Keratinocyte (primary cell): Measurements from ENCODE around the gene DDX5. TPM values are rescaled to one million over a fixed set of nuclear protein-coding genes. Genes with fewer than 3 reads are reported as not detected.

Experiments used
- DNase-seq: peaks from one replicate; pipeline ENCODE4 v3.0.0-alpha.2; 2011; ENCODE audit warnings: low read depth, missing footprints, low spot score
- FAIRE-seq: peaks from 2 replicates; lab custom pipeline; 2011; peaks lifted over from hg19 to GRCh38; lab: Jason Lieb, UNC
- H2AFZ ChIP-seq: 2 replicates; pipeline ENCODE4 v1.6.0; 2012; ENCODE audit warnings: low read length, control low read depth, inconsistent platforms; ENCODE audit not compliant: control insufficient read depth
- H3K27ac ChIP-seq: 2 replicates; pipeline ENCODE4 v1.5.1; 2011; ENCODE audit warnings: low read length; ENCODE audit not compliant: control insufficient read depth, insufficient read depth
- H3K27me3 ChIP-seq: 3 replicates; pipeline ENCODE4 v1.6.0; 2011; ENCODE audit warnings: low read length; ENCODE audit not compliant: control insufficient read depth, insufficient read depth; ENCODE audit errors: extremely low read depth
- H3K36me3 ChIP-seq, 2 experiments: 2 replicates in 1 of 2; 3 replicates in 1 of 2; pipeline ENCODE4 v1.5.1; 2011; ENCODE audit warnings: low read length in 2 of 2, mild to moderate bottlenecking in 1 of 2; ENCODE audit not compliant: control insufficient read depth in 2 of 2, insufficient read depth in 2 of 2; ENCODE audit errors: extremely low read depth in 1 of 2
- H3K4me1 ChIP-seq: 3 replicates; pipeline ENCODE4 v1.5.1; 2011; ENCODE audit warnings: low read length; ENCODE audit not compliant: control insufficient read depth, insufficient read depth; ENCODE audit errors: extremely low read depth
- H3K4me2 ChIP-seq: 3 replicates; pipeline ENCODE4 v1.6.0; 2011; ENCODE audit warnings: low read depth, low read length; ENCODE audit not compliant: control insufficient read depth, insufficient read depth; ENCODE audit errors: extremely low read depth
- H3K4me3 ChIP-seq, 3 experiments: fragments of 200-600 bp in 1 of 3; sonication (generic) in 1 of 3; 2 replicates in 2 of 3; 3 replicates in 1 of 3; pipeline ENCODE4 v1.5.1; 2011 to 2016; ENCODE audit warnings: low read length in 3 of 3, mild to moderate bottlenecking in 3 of 3, control low read depth in 2 of 3, inconsistent platforms in 1 of 3, low read depth in 1 of 3, mixed read lengths in 1 of 3, mixed run types in 1 of 3, moderate library complexity in 1 of 3; ENCODE audit not compliant: control insufficient read depth in 2 of 3, insufficient read depth in 2 of 3; ENCODE audit errors: extremely low read depth in 1 of 3
- H3K79me2 ChIP-seq: 2 replicates; pipeline ENCODE4 v1.6.0; 2012; ENCODE audit warnings: low read length; ENCODE audit not compliant: control insufficient read depth, insufficient read depth
- H3K9ac ChIP-seq: 3 replicates; pipeline ENCODE4 v1.6.0; 2011; ENCODE audit warnings: low read length; ENCODE audit not compliant: control insufficient read depth, insufficient read depth; ENCODE audit errors: extremely low read depth
- H3K9me1 ChIP-seq: 3 replicates; pipeline ENCODE4 v1.6.0; 2011; ENCODE audit warnings: low read length; ENCODE audit not compliant: control insufficient read depth, insufficient read depth; ENCODE audit errors: extremely low read depth
- H3K9me3 ChIP-seq: 2 replicates; pipeline ENCODE4 v1.5.1; 2012; ENCODE audit warnings: low read depth, low read length; ENCODE audit not compliant: control insufficient read depth
- H4K20me1 ChIP-seq: 3 replicates; pipeline ENCODE4 v1.6.0; 2011; ENCODE audit warnings: low read length; ENCODE audit not compliant: control insufficient read depth, insufficient read depth; ENCODE audit errors: extremely low read depth
- EZH2 ChIP-seq: IDR thresholded peaks from one replicate; pipeline ENCODE4 v1.6.1; 2012; ENCODE audit warnings: inconsistent platforms, mild to moderate bottlenecking, low read length, moderate library complexity
- dilution Hi-C: fragments of 300-500 bp; cut with MboI; formaldehyde crosslinking; loops from one replicate; pipeline ENCODE4 v1.7.0; 2020; ENCODE audit warnings: low sequenced_read_pairs; ENCODE audit not compliant: extremely low pct_ligation_motif_present
- polyA plus RNA-seq, 5 experiments: library from polyadenylated mRNA; depleted of rRNA in 3 of 5; stranded (reverse) in 3 of 5; stranded (forward) in 1 of 5; unstranded in 1 of 5; fragments of >200 nt; gene quantifications; 1 replicate in 1 of 5; 2 replicates in 3 of 5; 3 replicates in 1 of 5; pipeline versions ENCODE4 v1.2.1 to v1.2.3, GENCODE V29; 2011 to 2012; ENCODE audit warnings: missing spikeins in 2 of 5, low read depth in 1 of 5, low replicate concordance in 1 of 5
- TF ChIP-seq, protein P1 (sequence below), 3 experiments: IDR thresholded peaks in 1 of 3; conservative IDR thresholded peaks in 1 of 3; optimal IDR thresholded peaks in 1 of 3; 2 replicates in 2 of 3; 3 replicates in 1 of 3; pipeline versions ENCODE3 to v1.5.1; 2011; ENCODE audit warnings: low read length in 3 of 3, mild to moderate bottlenecking in 3 of 3, moderate library complexity in 2 of 3, control low read depth in 1 of 3, inconsistent platforms in 1 of 3; ENCODE audit not compliant: insufficient read depth in 2 of 3; ENCODE audit errors: extremely low read depth in 1 of 3

Gene DDX5
- polyA plus RNA-seq, 1 donor (not counting 4 experiments of a cell fraction or from before 2014, with no cell fraction given) = 793 TPM

GRCh38 chr17:64532409-64532808 lies 26.3 kb upstream of the DDX5 start:
- no peak for TF ChIP-seq EZH2
- TF ChIP-seq, protein P1, sequence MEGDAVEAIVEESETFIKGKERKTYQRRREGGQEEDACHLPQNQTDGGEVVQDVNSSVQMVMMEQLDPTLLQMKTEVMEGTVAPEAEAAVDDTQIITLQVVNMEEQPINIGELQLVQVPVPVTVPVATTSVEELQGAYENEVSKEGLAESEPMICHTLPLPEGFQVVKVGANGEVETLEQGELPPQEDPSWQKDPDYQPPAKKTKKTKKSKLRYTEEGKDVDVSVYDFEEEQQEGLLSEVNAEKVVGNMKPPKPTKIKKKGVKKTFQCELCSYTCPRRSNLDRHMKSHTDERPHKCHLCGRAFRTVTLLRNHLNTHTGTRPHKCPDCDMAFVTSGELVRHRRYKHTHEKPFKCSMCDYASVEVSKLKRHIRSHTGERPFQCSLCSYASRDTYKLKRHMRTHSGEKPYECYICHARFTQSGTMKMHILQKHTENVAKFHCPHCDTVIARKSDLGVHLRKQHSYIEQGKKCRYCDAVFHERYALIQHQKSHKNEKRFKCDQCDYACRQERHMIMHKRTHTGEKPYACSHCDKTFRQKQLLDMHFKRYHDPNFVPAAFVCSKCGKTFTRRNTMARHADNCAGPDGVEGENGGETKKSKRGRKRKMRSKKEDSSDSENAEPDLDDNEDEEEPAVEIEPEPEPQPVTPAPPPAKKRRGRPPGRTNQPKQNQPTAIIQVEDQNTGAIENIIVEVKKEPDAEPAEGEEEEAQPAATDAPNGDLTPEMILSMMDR (optimal IDR thresholded peaks at IDR 0.05 in 1 of 3, IDR thresholded peaks at IDR 0.05 in 1 of 3, conservative IDR thresholded peaks at IDR 0.05 in 1 of 3; ENCODE audit: extremely low read depth in 1 of 3, insufficient read depth in 2 of 3, low read length in 3 of 3) = no peak
- Histone ChIP-seq H3K9ac (no peak overlapping the region), H3K9me1 (no peaks in the 10 kb centered on the region), H4K20me1 (peaks cover 4% of the 10 kb centered on the region), H2AFZ (no peak overlapping the region), H3K4me3 (no peak overlapping the region), H3K36me3 (peaks cover 22 to 39% of the 10 kb centered on the region in 2 experiments), H3K4me2 (no peak overlapping the region), H3K79me2 (no peaks in the 10 kb centered on the region), H3K4me1 (no peaks in the 10 kb centered on the region), H3K27me3 (no peaks in the 10 kb centered on the region), H3K9me3 (no peaks in the 10 kb centered on the region), H3K27ac (no peak overlapping the region)
- DNase-seq (no peak), FAIRE-seq (no peak)
- dilution Hi-C loops = no loop called here

GRCh38 chr17:64531955-64532371 lies 25.9 kb upstream of the DDX5 start:
- Histone ChIP-seq H4K20me1 (peaks cover 4% of the 10 kb centered on the region), H3K4me2 (no peak overlapping the region), H3K9me3 (no peaks in the 10 kb centered on the region), H2AFZ (no peak overlapping the region), H3K4me1 (no peaks in the 10 kb centered on the region), H3K79me2 (no peaks in the 10 kb centered on the region), H3K9me1 (no peaks in the 10 kb centered on the region), H3K27ac (no peak overlapping the region), H3K4me3 (no peak overlapping the region), H3K27me3 (no peaks in the 10 kb centered on the region), H3K9ac (no peak overlapping the region), H3K36me3 (peaks cover 24 to 39% of the 10 kb centered on the region in 2 experiments)
- FAIRE-seq = no peak
- TF ChIP-seq EZH2 = no peak
- TF ChIP-seq, protein P1 (optimal IDR thresholded peaks at IDR 0.05 in 1 of 3, IDR thresholded peaks at IDR 0.05 in 1 of 3, conservative IDR thresholded peaks at IDR 0.05 in 1 of 3; ENCODE audit: extremely low read depth in 1 of 3, insufficient read depth in 2 of 3, low read length in 3 of 3) = no peak
- dilution Hi-C loops = no loop called here
- DNase-seq = no peak
